GM21723 (cell line): ENCODE results near the gene GIMAP7.
A peak's percentile ranks its signal among the peaks of the same experiment; 100 is the strongest.
"Not testable (repeated sequence)": the region's sequence is repeated elsewhere in the genome, so short reads cannot be mapped to it uniquely, and the experiment has no call there.

Source experiments
- ATAC-seq: cut with Tn5 transposase; IDR thresholded peaks from one replicate; pipeline ENCODE4 v1.9.1; 2021; ENCODE audit warnings: mild to moderate bottlenecking, moderate library complexity; ENCODE audit not compliant: unreplicated experiment

GIMAP7 gene

DNA sequence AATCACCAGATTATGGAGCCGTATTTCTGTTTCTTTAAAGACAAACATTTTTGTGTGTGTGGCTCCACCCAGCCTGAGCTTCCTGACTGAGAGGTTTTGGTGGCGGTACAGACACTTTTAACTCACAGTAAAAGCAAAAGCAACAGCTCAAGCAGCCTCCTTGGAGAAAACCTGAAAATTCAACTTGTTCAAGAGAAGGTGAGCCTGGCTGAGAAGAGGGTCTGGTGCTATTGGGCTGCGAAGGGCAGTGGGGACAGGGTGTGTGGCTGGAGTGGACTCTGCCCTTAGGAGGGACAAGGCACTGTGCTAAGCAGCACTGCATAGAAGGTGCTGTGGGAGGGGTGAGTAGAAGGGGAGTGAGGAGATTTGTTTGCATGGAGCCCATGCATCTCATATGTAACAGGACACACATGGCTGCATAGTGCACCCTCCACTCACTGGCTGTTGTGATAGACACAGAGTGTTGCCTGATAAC, at the start of gene GIMAP7:
Gene GIMAP7 (plus strand): TSS at position 125 of the 475 bp plus-strand sequence. CDS start 5,103 bp downstream, outside the sequence.
- peak; percentile 74 for ATAC-seq

DNA sequence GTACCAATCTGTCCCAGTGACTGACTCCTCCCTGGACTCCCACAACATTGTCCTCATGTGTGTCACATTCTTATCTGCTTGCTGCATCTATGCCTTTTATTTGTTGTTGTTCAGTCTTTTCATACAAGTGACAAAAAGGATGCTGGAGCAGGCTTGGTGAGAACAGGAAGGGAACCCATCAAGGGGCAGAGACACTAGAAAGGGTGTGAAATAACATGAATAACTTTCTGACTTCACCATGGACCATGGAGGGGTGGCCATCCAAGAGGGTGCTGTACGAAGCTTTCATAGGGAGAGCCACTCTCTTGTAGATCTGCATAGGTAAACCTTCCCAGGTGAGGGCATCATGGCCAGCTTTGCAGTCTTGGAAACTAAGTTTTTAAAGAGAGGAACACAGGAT, 49.7 kb upstream of the GIMAP7 start:
- ATAC-seq, result no peak

DNA sequence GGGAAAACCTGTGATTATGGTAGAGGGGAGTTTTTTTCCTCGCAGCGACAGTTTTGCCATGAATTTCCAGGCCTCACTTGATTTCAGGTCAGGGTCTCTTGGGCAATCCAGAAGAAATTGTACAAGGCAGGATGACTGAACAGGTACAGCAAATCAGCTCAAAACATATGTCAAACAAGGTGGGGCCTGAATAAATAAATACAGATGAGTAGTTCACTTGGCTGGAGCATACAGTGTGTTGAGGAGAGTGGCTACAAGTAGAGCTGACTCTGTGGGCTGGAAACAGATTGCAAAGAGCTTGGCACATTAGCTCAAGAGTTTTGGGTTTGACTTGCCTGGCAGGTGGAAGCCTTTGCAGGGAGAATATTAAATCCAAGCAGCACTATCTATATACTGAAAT, 49.3 kb upstream of the GIMAP7 start:
- no peak for ATAC-seq

DNA sequence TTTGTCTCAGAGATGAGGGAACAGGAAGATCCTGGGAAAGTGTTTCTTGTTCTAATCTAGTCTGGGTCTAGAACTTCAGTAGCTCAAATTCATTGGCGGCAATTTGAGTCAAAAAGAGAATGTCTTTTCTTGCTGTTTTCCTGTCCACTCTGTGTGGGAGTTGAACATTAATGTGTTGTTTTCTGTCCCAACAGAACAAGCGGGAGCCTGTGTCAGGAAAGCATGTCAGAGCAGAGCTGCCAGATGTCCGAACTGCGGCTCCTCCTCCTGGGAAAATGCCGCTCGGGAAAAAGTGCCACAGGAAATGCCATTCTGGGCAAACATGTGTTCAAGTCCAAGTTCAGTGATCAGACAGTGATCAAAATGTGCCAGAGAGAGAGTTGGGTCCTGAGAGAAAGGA, 48.2 kb upstream of the GIMAP7 start:
- no peak for ATAC-seq

DNA sequence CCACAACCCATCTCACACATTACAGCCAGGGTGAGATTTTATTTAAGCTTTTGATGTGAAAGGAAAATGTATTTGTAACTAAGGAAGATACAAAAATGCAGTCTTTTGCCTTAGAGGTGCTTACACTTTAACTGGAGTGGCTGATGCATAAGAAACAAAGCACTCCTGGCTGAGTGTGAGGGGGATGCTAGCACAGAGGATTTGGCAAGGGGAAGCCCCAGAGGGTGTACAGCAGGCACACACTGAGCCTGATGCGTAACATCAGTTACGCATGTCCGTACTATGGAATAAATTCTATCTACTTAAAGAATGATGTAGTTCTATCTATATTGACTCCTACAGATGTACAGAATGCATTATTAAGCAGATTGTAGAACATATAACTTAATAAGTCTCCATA, 46.4 kb upstream of the GIMAP7 start:
- no peak for ATAC-seq

DNA sequence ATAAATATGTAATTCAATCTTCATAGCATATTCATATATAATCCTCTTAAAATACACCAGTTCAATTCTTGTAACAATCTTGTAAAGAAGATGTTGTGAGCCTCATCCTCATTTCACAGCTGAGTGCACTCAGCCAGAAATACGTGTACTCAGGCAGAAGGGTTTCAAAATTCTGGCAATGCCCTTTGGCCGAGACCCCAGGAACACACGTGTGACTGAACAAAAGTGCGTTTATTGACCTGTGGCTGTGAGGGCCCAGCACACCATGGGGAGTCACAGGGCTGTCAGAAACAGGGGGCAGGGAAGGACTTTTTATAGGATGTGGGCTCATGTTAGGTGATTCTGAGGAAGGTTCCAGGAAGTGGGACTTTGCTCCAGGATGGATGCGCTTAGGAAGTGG, 42.8 kb upstream of the GIMAP7 start:
- ATAC-seq, result no peak

DNA sequence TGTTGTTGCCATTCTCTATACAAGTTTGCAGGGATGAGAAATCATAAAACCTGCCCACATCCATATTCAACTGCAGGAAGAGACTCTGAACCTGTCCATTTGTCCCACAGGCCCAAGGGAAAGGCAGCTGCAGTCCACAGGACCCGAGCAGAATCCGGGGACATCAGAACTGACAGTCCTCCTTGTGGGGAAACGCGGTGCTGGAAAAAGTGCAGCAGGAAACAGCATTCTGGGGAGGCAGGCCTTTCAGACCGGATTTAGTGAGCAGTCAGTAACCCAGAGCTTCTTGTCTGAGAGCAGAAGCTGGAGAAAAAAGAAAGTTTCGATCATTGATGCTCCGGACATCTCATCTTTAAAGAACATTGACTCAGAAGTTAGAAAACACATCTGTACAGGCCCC, 40.8 kb upstream of the GIMAP7 start:
- no peak for ATAC-seq

DNA sequence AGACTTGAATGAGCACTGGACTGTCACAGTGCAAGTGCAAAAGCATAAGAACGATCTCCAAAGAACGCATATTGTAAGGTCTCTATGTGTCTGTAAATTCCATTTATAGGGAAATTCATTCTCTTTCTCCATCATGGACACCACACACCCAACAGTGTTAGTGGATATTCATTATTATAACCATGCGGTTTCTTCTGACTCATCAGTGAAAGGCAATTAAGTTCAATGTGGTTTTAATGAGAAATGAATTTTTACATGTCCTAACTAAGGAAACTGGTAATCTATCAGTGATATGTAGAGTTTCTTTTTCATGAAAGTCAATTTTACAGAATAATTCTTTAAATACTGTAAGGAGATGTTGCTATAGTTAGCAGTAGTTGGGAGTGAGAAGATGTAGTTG, 38.4 kb upstream of the GIMAP7 start:
- ATAC-seq, result no peak

DNA sequence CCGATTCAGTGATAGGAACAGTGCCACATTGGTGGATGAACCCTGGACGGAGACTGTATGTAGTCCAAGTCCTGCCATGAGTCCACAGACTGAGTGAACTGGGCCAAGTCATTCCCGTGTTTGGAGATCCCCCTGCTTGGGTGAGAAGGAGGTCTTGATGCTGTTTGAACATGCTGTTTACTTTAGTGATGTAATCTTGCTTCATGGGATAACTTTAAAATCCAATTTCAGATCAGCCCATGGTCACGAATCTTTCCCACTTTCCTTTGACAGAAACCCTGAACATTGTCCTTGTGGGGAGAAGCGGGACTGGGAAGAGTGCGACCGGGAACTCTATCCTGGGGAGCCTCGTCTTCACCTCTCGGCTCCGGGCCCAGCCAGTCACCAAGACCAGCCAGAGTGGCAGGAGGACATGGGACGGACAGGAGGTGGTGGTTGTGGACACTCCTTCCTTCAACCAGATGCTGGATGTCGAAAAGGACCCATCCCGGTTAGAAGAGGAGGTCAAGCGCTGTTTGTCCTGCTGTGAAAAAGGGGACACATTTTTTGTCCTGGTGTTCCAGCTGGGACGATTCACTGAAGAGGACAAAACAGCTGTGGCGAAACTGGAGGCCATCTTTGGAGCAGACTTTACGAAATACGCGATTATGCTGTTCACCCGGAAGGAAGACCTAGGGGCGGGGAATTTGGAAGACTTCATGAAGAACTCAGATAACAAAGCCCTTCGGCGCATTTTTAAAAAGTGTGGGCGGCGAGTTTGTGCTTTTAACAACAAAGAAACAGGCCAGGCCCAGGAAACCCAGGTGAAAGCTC, 37.6 kb upstream of the GIMAP7 start:
- ATAC-seq, result no peak

DNA sequence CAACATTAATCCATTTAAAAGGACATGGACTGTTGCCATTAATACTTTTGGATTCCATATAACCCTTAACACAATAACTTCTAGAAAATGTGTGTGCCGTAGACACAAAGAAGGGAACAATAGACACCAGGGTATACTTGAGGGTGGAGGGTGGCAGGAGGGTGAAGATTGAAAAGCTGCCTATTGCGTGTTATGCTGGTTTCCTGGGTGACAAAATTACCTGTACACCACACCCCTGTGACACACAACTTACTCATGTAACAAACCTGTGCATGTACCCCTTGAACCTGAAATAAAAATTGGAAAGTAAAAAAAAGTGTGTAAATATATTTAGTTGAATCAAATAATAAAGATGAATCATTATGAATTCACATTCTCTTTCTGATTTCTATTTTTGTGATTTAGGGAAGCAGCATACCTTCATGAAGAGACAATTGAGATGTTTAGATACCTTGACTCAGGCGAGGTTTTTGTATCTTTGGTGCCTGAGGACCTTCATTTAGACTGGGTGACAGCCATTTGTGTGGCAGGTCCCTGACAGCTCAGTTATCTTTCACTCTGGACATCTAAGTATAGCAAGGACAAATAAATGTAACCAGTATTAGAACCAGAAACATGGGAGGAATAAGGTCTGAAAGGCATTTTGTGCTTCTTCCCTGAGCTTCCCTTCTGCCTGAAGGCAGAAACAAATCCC, 35.5 kb upstream of the GIMAP7 start:
- ATAC-seq, result no peak

DNA sequence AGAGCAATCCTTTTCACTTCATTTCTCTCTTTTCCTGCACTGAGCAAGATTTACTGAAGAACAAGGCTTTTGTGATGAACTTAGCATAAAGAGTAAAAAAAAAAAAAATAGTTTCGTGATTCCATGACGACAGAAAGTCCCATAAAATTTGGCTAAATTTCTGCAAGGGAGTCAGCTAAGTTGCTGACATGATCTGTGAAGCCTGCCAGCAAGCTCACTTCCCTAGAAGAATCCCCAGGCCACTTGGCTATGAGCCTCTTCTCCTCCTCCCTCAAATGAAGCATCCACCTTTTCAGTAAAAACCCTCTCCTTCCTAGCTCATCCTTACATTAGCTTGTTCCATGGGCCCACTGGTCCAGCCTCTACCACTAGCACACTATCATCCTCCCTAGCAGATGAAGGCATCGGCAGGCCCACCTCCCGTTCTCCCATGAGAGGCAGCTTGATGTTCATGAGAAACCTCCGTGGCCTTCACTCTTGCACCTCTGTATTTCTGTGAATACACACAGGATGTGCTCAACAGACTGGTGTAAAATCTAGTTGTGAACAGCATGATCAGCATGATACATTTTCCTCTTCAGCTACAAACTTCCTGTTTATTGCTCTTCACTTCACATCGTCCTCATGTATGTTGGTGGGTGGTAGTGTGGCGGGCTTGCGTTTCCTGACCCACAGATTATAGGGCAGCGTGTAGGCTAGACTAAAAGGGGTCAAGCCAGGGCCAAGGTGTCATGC, 33.3 kb upstream of the GIMAP7 start:
- no peak for ATAC-seq

DNA sequence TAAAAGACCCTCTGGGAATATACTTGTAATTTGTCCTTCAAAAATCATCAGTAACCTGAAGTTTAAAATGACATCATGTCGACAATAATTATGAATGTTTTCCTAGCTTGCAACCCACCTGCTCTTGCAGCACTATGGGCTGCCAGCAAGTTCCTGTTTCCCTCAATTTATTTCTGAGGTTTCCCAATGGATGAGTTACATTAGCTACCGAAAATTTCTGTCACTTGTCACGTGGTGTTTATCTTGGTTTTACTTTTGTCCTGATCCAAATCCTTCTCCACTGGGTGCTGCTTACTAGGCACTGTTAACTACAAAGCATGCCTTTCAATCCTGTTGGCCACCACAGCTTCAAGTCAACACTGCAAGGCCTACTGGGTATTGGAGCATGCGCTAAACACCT, 32.8 kb upstream of the GIMAP7 start:
- ATAC-seq, result no peak

DNA sequence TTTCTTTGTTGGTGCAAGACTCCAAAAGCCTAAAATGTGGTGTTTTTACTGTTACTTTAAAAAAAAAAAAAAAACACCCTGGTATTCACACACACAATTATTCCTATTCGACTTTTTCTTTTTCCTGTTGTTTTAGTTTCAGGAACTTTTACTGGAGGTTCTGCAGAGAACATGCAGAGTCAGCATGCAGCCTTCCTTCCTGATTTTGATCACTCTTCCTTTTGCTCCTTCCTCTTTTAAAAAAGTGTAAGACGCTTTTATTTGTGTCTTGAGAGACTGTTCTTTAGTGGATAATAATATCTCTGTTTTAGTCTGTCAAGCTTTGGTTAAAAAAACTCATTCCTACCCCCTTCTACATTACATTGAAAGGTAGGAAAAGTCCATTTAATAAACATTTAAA, 31.2 kb upstream of the GIMAP7 start:
- not testable (repeated sequence) for ATAC-seq

DNA sequence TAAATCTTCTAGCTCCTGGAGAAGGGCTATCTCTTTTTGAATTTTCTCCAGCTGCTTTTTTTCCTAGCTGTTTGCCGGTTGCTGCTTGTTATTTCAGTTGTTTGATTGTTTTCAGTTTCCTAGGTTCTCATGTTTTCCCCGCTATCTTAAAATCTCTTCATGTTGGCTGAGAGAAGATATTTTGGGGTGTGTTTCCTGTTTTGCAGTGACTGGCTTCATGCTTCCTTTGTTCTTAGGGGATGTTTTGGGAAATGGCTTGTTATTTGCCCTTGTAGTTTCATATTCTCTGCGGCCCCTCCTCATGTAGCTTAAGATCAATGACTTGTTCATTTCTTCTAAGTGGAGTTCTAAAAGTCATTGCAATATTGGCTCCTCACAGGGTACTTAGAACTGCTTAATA, 30.6 kb upstream of the GIMAP7 start:
- not testable (repeated sequence) for ATAC-seq

DNA sequence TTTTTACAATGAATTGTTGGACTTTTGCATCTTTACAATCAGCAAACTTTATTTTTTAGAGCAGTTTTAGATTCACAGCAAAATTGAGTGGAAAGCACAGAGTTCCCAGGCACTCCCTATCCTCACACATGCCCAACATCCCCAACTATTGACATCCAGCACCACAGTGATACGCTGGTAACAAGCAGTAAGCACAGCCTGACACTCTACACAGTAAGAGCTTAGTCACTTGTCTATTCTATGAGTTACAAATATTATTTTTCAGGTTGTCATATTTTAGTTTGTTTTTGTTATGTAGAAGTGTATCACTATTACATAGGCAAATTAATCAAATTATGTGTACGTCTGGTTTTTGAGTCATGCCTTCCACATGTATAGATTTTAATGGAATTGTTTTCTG, 27.0 kb upstream of the GIMAP7 start:
- ATAC-seq, result no peak

DNA sequence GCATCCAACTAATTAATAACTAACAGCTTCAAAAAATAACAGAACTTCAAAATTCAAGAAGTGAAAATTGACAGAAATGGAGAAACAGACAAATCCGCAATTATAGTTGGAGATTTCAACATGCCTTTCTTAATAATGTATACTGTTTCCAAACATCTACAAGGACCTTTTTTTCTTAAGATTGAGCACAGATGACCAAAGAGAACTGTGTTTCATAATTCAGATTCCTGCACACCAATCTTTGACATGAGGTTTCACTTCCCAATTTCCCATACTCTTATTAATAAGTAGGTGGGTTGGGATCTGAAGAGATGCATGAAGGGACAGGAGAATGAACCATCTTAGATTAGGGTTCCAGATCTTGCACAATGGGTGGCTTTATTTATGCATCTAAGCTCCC, 24.9 kb upstream of the GIMAP7 start:
- no peak for ATAC-seq

DNA sequence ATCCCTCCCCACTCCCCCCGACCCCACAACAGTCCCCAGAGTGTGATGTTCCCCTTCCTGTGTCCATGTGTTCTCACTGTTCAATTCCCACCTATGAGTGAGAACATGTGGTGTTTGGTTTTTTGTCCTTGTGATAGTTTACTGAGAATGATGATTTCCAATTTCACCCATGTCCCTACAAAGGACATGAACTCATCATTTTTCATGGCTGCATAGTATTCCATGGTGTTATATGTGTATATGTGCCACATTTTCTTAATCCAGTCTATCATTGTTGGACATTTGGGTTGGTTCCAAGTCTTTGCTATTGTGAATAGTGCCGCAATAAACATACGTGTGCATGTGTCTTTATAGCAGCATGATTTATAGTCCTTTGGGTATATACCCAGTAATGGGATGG, 21.2 kb upstream of the GIMAP7 start:
- not testable (repeated sequence) for ATAC-seq

DNA sequence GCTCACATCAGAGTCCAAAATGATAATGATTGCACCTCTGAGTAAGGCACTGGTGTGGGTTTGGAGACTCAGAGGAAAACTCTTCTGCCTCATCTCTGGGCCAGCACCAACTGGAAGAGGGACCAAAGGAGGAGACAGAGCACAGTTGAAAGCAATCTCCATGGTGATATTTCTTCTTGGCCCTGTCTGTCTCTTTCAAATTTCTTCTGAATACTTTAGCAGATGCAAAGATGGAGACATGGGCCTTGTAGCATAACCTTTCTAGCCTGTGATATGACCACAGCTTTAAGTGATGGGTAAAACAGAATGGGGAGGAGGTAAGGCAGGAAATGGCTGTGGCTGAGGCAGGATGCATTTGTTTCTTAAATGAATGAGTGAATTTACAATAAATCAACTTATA, 12.2 kb upstream of the GIMAP7 start:
- ATAC-seq, result no peak

DNA sequence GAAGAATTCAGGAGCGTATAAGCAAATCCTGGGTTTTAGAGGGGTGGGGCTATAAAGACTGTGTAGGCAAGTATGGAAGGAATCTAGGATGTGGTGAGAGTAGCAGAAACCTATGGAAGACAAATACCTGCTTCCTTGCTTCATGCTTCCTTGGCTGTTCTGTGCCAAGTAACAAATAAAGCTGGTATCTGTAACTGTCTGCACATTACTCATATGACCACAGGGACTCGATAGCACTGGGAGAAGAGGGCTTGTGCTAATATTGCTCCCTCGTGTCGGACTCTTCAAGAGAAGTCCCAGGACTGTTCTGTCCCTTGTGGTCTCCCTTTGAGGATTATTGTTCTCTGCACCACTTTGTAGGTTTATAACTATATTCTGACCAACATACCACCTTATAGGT, 11.5 kb upstream of the GIMAP7 start:
- no peak for ATAC-seq

DNA sequence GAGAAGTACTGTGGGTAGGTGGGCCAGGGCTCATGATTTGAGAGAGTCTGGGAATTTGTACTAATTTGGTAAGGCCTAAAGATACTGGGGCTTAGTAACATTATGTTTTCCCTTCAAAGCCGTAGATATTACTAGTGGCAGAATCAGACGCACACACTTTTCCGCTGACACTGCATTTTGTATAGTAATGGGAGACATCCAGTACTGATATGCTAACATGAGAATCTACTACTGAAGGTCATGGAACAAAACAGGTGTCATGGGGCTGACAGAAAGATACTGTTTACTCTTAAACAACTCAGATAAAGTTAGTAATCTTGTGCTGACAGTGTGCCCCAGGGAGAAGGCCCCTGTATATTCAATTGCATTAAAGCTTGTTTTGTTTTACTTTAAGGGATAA, 11.1 kb upstream of the GIMAP7 start:
- no peak for ATAC-seq

DNA sequence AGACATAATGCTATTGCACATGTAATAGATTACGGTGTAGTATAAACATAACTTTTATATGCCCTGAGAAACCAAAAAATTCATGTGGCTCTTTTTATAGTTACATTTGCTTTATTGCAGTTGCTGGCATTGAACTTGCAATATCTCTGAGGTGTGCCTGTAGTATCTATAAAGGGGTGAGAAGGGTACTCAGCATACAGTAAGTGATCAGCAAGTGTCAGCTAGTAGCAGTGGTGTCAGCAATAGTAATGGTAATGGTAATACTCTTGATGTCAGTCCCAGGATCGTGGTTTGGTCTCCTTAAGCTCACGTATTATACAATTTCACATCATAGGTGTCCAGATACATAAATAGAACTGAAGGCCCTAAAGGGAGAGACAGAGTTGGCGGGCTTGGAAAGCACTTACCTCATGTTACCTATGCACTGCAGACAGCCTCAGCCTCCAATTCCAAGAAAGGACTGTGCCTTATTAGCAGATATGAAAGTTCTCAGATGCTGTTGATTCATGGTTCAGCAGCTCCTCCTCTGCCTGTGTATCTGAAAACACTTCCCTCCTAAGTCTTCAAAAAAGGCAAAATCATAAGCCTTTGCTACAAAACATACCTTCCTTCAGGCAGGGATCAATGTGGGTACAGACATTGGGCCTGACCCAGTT, 6.6 kb upstream of the GIMAP7 start:
- ATAC-seq, result no peak
